Thyroid gland (tissue), 4 donors: Measurements from ENCODE around the gene TMEM18. TPM values are rescaled to one million over a fixed set of nuclear protein-coding genes. Genes with fewer than 3 reads are reported as not detected.
A peak's percentile ranks its signal among the peaks of the same experiment; 100 is the strongest.

Experiments
- DNase-seq, 2 donors: peaks; one replicate each; pipeline ENCODE4 v3.0.0-alpha.2; 2019
- H3K27ac ChIP-seq, 3 donors: fragments of 200-600 bp; sonication (generic); 1 replicate in 2 of 3; 2 replicates in 1 of 3; pipeline ENCODE4 v1.5.1; 2016 to 2019; ENCODE audit warnings: mild to moderate bottlenecking in 1 of 3, moderate library complexity in 1 of 3
- H3K27me3 ChIP-seq: fragments of 200-600 bp; sonication (generic); one replicate; pipeline ENCODE4 v1.5.1; 2019
- H3K36me3 ChIP-seq, 2 donors: fragments of 200-600 bp; sonication (generic); one replicate each; pipeline ENCODE4 v1.5.1; 2016 to 2019
- H3K4me1 ChIP-seq, 2 donors: fragments of 200-600 bp; sonication (generic); one replicate each; pipeline ENCODE4 v1.5.1; 2017 to 2019
- H3K4me3 ChIP-seq, 3 donors: fragments of 200-600 bp; sonication (generic); replicated peaks in 1 of 3; 1 replicate in 2 of 3; 2 replicates in 1 of 3; pipeline ENCODE4 v1.5.1; 2016; ENCODE audit warnings: mild to moderate bottlenecking in 1 of 3
- H3K9me3 ChIP-seq: fragments of 200-600 bp; sonication (generic); one replicate; pipeline ENCODE4 v1.5.1; 2017
- CTCF ChIP-seq, 6 experiments: fragments of 200-600 bp in 3 of 6; fragments of 450-650 bp in 3 of 6; sonication (generic) in 3 of 6; IDR thresholded peaks; one replicate each; pipeline ENCODE4 v1.5.1; 2016 to 2019; ENCODE audit warnings: antibody characterized with exemption in 6 of 6, mild to moderate bottlenecking in 2 of 6, inconsistent platforms in 1 of 6, moderate library complexity in 1 of 6
- POLR2A ChIP-seq, 2 donors: fragments of 450-650 bp; IDR thresholded peaks; one replicate each; pipeline ENCODE4 v1.6.1; 2017; ENCODE audit warnings: antibody characterized with exemption in 2 of 2, mild to moderate bottlenecking in 2 of 2, moderate library complexity in 1 of 2
- WGBS, 2 donors: methylation state at CpG; one replicate each; pipeline ENCODE4 v1.1.5; 2017; 5-methylcytosine and 5-hydroxymethylcytosine counted together
- intact Hi-C: fragments of 100-400 bp; cut with DNase I; formaldehyde crosslinking; loops from one replicate; pipeline ENCODE4 v1.15.1; 2023
- total RNA-seq, 4 donors: library from RNA; depleted of rRNA; stranded (reverse); fragments of >200 nt; gene quantifications; one replicate each; pipeline ENCODE4 v1.2.3, GENCODE V29; 2016

The TMEM18 gene
- total RNA-seq, 4 donors from 2014 or later: 22.2 to 32.0 (median 28.7) TPM

DNA sequence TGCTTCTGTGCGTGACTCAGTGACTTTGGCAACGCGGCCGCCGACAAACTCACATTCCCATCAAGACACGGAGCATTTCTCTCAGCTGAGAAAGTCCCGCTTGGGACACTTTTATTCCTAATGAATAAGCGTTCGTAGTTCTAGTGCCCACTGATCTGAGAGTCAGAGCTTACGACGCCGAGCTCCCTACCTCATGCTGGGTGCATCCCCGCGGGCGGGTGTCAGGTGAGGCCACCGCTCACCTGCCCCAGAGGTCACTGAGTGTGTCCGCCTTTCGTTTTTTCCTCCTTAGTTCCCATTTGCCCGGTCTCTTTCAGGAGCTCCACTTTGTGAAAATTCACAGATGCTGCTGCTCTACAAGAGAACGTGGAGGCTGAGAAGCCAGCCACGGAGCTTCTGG, 43.6 kb upstream of the TMEM18 start:
- no peak overlapping the region for H3K27ac ChIP-seq
- H3K9me3 ChIP-seq: no peaks in the 10 kb centered on the region
- DNase-seq: no peak
- 87 to 88% methylated on average over 21 of the region's 21 CpGs for WGBS, 2 donors
- H3K27me3 ChIP-seq: no peaks in the 10 kb centered on the region
- no peaks in the 10 kb centered on the region for H3K36me3 ChIP-seq
- intact Hi-C loops: no loop called here
- H3K4me1 ChIP-seq: no peaks in the 10 kb centered on the region
- no peak for TF ChIP-seq CTCF (IDR thresholded peaks at IDR 0.05)
- H3K4me3 ChIP-seq: no peak overlapping the region

DNA sequence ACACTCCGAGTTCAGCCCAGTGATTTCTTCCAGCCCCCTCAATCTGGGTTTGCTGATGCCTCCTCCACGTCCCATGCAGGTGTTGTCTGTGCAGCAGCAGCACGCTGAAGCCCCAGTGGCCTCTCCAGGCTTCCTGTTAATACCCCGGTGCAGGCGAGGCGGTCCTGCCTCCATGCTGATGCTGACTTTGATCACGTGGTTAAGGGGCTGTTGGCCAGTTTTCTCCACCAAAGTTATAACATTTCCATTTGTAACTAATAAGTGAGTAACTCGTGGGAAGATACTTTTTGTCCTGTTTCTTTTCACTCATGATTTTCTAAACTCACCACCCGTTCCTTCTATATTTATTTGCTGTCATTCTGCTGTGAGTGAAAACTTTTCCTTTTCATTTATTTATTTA, 42.5 kb upstream of the TMEM18 start:
- no peaks in the 10 kb centered on the region for H3K9me3 ChIP-seq
- no peak overlapping the region for H3K4me3 ChIP-seq
- intact Hi-C loops: no loop called here
- no peak for DNase-seq
- no peaks in the 10 kb centered on the region for H3K4me1 ChIP-seq
- 62 to 63% methylated on average over 9 of the region's 9 CpGs for WGBS, 2 donors
- H3K27me3 ChIP-seq: no peaks in the 10 kb centered on the region
- H3K36me3 ChIP-seq: no peaks in the 10 kb centered on the region
- TF ChIP-seq POLR2A (IDR thresholded peaks at IDR 0.05) (no peak), CTCF (IDR thresholded peaks at IDR 0.05) (no peak)
- H3K27ac ChIP-seq: no peak overlapping the region

DNA sequence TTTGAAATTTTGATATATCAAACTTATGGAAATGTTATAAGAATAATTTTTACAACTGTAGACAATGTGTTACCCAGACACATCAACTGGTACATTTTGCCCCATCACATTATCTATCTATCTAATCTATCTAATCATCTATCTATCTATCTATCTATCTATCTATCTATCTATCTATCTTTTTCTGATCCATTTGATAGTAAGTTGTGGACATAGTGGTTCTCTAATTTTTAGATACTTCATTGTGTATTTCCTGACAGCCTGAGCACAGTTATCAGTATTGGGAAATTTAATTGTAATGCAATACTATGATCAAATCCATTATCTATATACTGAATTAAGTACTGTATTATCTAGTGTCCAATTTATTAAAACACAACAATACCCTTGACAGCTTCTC, 42.0 kb upstream of the TMEM18 start:
- Histone ChIP-seq H3K36me3 (no peaks in the 10 kb centered on the region), H3K27me3 (no peaks in the 10 kb centered on the region), H3K27ac (no peak overlapping the region), H3K9me3 (no peaks in the 10 kb centered on the region), H3K4me1 (no peaks in the 10 kb centered on the region), H3K4me3 (no peak overlapping the region)
- intact Hi-C loops: no loop called here
- no peak for TF ChIP-seq CTCF (IDR thresholded peaks at IDR 0.05)
- TF ChIP-seq POLR2A (IDR thresholded peaks at IDR 0.05): no peak
- DNase-seq: no peak

- TF ChIP-seq POLR2A (IDR thresholded peaks at IDR 0.05) (no peak), CTCF (IDR thresholded peaks at IDR 0.05) (no peak)
- no peak overlapping the region for H3K4me3 ChIP-seq
- no peaks in the 10 kb centered on the region for H3K4me1 ChIP-seq
- H3K27me3 ChIP-seq: no peaks in the 10 kb centered on the region
- WGBS, 2 donors: 91 to 92% methylated on average over 5 of the region's 5 CpGs
- no peaks in the 10 kb centered on the region for H3K36me3 ChIP-seq
- no peak overlapping the region for H3K27ac ChIP-seq
- no peak for DNase-seq
- no peaks in the 10 kb centered on the region for H3K9me3 ChIP-seq
- intact Hi-C loops: no loop called here
These were observed 40.5 kb upstream of the TMEM18 start for GRCh38 chr2:717661-718060.

DNA sequence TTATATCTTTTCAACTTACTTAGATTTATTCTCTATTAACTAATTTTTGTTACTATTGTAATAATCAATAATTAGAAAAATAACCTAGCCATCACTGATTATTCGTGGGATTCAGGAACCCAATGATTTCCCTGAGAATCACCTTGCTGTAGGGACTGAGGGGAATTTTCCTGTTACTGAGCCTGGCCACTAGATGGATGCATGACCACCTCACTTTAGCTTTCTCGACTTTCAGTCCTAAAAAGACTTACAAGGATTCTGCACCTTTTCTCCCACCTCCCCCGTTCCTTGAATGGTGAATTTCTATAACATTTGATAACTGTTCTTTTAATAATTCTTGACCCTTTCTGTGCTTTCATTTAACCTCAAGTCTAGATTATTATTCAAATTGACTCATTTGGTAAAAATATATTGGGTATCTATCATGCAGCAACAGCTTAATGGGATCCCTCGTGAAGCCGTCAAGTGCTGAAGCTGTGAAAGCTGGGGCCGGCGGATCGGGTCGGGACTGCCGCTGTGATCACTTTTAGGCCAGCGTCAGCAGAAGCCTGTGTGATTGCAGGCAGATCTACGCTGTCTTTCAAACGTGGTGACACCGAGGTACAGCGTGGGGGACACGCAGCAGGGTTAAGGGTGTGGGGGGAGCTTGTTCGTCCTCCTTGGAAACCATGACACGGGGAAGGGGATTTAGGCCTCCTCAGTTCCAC, 38.8 kb upstream of the TMEM18 start:
- Histone ChIP-seq H3K4me3 (no peak overlapping the region), H3K9me3 (no peaks in the 10 kb centered on the region), H3K27ac (no peak overlapping the region), H3K27me3 (no peaks in the 10 kb centered on the region), H3K36me3 (no peaks in the 10 kb centered on the region), H3K4me1 (no peaks in the 10 kb centered on the region)
- DNase-seq: no peak
- TF ChIP-seq POLR2A (IDR thresholded peaks at IDR 0.05) (no peak), CTCF (IDR thresholded peaks at IDR 0.05) (peak in 1 of 6 experiments; percentile 19)
- intact Hi-C loops: no loop called here
- whole genome bisulfite sequencing, 2 donors: 61 to 68% methylated on average over 18 of the region's 18 CpGs
